Kasumi-1 (cell line): Measurements from ENCODE around the gene MRPS6.
A peak's percentile ranks its signal among the peaks of the same experiment; 100 is the strongest.

Source experiments
- DNase-seq, 2 experiments: peaks; one replicate each; lab custom pipeline; 2025; lab: John Stamatoyannopoulos, UW

MRPS6 gene

DNA sequence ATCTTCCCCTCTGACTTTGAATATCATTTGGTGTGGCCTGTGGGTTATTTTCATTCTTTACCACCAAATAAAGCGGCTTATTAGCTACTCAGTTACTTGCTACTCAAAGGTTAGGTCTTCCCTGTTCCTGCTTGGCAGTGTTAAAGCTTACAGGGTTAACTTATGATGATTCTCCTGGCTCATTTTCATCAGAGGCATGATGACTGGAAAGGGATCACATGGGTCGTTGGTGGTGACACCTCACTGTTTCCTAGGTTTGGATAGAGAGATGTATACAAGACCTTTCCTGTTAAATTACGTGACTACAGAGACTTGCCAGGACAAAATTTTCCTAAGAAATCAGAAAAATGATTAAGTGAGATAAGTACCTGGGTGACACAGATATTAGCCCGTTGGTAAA is 27.4 kb downstream of the MRPS6 start:
- no peak for DNase-seq

GRCh38 chr21:34105947-34106541 is 32.7 kb downstream of the MRPS6 start:
- no peak for DNase-seq

GRCh38 chr21:34107606-34108005 is 34.2 kb downstream of the MRPS6 start:
- no peak for DNase-seq

GRCh38 chr21:34109075-34109474 is 35.7 kb downstream of the MRPS6 start:
- DNase-seq, result no peak

- DNase-seq, result no peak
Observed at GRCh38 chr21:34110594-34111202, 37.3 kb downstream of the MRPS6 start.

- no peak for DNase-seq
Observed at GRCh38 chr21:34112316-34113033, 39.1 kb downstream of the MRPS6 start.

GRCh38 chr21:34113842-34114241 is 40.5 kb downstream of the MRPS6 start:
- no peak for DNase-seq

GRCh38 chr21:34115160-34115559 is 41.8 kb downstream of the MRPS6 start:
- DNase-seq, result no peak

DNA sequence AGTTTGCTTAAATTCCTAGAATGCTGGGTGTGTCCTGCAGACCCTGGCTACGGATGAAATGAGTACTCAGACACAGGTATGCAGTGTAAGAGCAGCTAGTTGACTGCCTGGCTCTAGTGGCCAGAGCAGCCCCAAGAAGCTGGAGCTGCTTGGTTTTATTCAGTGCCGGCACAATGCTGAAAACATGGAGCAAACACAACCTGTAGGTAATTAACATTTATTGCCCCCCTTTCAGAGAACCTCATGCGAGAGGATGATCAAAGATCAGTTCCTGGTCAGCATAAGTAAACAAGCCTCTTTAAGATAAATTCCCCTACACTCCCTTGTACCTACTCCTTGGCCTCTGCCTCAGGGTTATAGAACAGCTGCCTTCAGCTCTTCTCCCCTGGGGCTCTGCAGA is 43.2 kb downstream of the MRPS6 start:
- no peak for DNase-seq

GRCh38 chr21:34120867-34121266 is 47.5 kb downstream of the MRPS6 start:
- DNase-seq, result no peak

DNA sequence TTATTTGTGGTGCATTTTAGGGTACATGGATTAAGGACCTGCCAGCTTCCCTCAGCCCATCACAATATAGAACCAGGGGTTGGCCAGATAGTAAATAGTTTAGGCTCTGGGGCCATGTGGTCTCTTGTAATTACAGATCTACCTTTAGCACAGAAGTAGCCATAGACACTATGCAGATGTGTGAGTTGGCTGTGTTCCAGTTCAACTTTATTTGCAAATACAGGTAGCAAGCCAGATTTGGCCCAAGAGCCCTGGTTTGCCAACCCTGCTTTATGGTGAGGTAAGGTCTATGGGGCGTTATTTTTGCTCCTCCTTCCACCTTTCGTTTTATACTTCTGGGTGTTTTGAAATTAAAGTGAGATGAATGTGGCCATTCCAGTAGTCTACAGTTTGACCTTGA is 48.7 kb downstream of the MRPS6 start:
- no peak for DNase-seq

DNA sequence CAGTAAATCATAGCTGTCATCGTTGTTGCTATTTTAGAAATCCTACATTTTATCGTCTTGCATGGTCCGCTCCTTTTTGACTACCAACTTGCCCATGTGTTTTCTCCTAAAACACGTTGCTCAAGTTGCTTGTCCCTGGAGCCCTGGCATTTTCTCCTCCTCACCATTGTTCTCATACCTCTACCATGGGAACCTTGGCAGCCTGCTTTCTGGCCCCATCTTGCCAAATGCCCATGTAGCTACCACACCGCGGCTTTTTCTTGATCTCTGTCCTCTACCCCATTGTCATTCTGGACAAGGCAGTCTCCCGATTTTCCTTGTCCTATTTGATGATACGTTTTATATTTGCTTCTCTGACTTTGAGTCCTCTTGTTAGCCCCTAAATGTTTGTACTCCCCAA is 50.2 kb downstream of the MRPS6 start:
- DNase-seq, result no peak

DNA sequence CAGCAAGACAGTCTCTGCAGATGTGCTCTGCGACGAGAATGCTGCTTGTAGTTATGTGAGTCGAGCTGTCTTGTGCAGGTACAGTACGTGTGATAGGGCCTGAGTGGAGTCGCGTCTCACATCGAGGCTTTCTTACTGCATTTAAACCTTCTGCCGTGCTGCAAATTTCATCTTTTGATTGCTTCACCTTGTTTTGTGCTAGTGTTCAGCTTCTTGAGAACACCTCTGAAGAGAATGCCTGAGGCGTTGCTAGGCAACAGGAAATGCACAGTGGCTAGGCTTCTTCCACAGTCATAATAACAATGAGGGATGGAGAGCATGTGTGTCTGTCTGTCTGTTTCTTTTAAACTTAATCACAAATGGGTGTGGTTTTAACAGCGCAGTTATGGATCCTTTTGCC is 52.9 kb downstream of the MRPS6 start:
- no peak for DNase-seq

DNA sequence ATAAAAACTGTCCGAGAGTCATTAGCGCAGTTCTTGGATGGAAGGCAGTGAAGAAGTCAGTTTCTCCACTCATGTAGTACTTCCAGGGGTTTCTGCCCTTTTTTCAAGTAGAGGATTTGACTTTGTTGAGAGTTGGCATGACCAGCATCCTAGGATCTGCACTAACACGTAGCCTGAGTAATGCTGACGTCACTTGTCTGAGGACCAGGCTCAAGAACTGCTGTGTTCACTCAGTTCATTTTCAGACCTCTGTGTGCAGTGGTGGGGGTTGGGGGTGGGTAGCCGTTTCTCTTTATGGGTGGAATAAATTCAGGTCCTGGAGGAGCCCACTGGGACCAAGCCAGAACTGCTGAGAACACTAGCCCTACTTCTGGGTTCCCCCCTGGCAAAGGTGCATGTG is 53.3 kb downstream of the MRPS6 start:
- no peak for DNase-seq

DNA sequence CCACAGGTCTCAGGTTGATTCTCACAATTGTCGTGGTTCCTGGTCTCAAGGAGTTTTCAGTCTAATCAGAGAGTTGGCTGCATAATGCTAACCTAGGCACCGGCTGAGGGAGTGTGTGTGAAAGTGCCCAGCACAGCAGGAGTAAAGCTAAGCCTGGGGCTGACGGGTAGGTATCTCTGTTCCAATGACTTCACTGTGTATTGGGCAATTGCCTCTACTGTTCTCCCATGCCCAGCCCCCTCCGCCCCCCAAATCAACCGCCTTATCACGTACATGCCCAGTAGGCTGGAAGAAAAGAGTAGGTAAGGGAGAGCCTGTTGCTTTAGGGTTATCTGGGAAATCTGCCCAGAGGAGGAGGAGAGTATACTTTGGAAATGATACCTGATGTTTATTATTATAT is 54.7 kb downstream of the MRPS6 start:
- no peak for DNase-seq

DNA sequence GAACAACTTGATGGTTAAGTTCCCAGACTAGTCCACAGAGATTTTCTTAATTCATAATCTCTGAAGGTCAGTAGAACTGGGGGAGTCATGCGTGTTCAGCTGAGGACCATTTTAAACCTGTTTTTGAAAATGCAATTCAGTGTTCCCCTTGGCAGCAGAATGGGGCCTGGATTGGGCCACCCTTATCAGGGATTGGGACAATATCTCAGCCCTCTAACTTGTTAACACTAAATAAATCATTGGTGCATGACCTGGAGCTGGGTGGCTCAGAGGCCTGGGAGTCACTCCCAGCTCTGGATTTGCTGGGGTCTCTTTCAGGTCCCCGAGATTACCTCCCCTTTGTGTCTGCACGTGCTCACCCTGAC is 55.3 kb downstream of the MRPS6 start:
- DNase-seq, result no peak

DNA sequence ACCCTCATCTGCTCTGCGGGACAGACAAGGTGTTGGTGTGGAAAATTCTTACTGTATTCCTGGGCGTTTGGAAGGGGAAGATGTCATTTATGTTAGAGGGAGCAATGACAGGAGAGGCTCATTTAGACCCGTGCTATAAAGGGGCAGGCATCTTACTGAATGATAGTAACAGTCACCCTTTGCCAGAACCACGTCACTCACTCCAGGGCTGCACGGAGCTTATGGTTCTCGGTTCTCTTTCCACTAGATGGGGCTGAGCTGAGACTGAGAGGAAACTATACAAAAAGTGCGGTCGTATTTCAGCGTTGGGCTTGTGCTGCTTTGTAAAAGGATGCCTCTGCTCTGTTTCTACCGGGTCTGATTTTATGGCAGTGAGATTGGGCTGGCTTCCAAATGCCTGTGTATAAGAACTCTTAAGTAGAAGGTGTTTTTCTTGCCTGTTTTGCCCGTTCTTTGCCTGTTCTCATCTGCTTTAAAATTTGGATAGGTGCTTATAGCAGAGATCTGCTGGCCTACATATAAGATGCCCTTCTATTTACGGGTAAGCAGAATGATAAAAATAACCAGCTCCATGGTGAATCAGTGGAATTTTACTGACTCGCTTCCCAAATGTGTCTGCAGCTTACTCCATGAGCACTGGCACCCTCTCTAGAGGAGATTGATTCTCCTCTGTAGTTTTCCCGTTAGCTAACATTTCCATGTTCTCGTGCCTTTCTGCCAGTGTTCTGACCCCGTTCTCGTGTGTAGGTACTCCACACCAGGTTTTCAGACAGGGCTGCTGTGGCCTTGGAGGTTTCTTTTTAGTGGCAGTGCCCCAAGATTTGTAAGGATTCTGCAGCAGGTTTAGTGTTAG is 55.9 kb downstream of the MRPS6 start:
- DNase-seq, result peak; percentile 29 to 60

DNA sequence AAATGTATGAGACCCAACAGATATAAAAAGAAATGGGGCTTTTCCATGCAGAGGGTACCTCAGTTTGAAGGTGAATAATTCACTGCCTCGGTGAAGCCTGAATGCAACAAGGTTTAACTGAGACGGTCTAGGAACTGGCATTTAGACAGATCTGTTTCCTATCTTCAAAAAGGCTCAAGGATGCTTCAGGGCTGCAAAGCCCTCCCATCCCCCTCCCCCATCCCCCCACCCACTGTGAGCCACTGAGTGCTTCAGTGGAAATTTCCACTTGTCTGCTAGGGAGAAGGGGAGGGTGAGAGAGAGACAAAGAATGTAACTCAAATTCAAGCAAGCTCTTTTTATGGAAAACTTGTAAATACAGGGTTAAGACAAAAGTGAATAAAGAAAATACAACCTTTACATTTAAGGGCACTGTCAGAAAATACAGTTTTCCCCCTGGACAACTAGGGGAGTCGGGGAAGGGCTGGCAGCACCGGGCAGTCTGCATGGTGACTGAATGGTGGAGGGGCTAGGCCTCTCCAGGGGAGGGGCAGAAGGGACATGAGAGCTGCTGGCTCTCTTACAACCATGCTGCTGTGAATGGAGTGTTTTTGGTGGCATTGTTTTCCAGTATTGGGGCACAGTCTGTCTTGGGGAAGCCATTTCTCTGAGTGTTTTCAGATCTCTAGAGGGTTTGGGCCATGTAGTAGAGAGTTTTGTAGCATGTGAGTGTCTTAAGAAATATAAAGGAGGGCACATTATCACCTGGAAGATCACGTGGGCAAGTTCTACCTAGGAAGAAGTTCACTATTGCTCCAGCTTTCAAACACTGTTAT is 56.7 kb downstream of the MRPS6 start:
- DNase-seq, result no peak

DNA sequence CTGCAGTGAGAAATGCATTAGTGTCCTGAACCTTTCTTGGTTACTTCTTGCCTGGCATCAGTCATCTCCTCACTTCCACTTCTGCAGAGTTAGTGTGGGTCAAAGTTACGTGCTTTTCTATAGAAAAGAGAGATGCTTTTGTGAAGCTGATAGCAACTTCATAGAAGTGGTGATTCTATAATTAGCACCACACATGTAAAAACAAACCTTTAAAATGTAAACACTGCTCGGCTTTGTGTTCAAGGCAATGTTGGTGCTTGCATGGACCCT is 57.3 kb downstream of the MRPS6 start:
- no peak for DNase-seq

DNA sequence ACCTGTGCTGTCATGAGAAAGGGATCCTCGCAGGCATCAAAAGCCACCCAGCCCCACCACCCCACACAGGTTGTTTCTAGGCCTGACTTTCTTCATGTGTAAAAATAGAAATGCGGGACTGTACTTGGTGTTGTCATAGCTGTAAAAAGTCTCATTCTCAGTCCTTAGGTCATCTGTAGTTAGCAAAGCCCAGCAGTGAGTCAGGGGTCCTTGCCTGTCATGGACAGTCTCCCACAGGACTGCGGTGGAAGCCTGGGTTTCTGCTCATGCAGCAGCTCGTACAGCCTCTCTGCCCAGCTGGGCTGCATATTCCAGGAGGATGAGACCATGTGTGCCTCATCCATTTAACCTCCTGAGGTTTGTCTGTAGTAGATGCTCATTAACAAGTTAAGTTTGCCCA is 58.2 kb downstream of the MRPS6 start:
- DNase-seq, result no peak

DNA sequence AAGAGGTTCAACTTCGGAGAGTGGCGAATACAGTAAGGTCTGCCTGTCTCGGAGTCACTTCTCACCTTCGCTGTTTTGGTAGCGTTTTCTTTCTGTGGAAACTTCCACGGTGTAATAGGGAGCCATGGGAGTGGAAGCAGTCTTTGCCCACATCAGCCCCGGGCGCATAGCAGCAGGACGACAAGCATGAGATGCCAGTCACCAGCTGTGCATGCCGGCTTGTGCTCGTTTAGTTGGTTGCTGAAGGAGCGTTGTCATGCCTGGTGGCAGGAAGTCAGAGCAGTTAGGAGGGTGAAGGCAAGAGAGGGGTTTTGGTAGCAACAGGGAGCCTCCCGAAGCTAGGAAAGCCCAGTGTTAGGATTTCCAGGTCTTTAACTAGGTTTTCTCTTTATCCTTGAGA is 58.8 kb downstream of the MRPS6 start:
- DNase-seq, result no peak

- DNase-seq, result peak in 1 of 2 experiments; percentile 2
Observed at GRCh38 chr21:34132926-34133325, 59.5 kb downstream of the MRPS6 start.
